GM12878 (cell line): ENCODE measurements around the gene ARMC8. TPM values are rescaled to one million over a fixed set of nuclear protein-coding genes. Genes with fewer than 3 reads are reported as not detected.

ENCODE experiments used
- ATAC-seq: fragments of 200-7000 bp; cut with Tn5 transposase; 3 replicates; pipeline ENCODE4 v1.9.1; 2020; ENCODE audit warnings: mild to moderate bottlenecking, moderate library complexity
- BruUV-seq: library from RNA; stranded (reverse); fragments of 400-500 nt; replicated peaks from 2 replicates; lab custom pipeline; 2021; lab: Mats Ljungman, UMichigan
- CTCF ChIA-PET: fragments of 300-600 bp; sonication (Branson Sonifier 250); formaldehyde crosslinking; extraction: SDS; loops from one replicate; lab custom pipeline; 2021; ENCODE audit warnings: inconsistent platforms; lab: Yijun Ruan, JAX
- POLR2A ChIA-PET: fragments of 350-600 bp; formaldehyde crosslinking; extraction: SDS; loops from one replicate; lab custom pipeline; 2021; ENCODE audit warnings: inconsistent platforms; lab: Charles Lee
- RAD21 ChIA-PET: fragments of 300-600 bp; sonication (Branson Sonifier 250); formaldehyde crosslinking; loops from one replicate; lab custom pipeline; 2023; ENCODE audit warnings: antibody characterized with exemption; ENCODE audit not compliant: unreplicated experiment; lab: Charles Lee
- SMC1A ChIA-PET: fragments of 300-600 bp; sonication (Branson Sonifier 250); formaldehyde crosslinking; loops from one replicate; lab custom pipeline; 2023; ENCODE audit not compliant: unreplicated experiment, uncharacterized antibody; lab: Charles Lee
- DNase-seq: peaks from one replicate; pipeline ENCODE4 v3.0.0-alpha.2; 2011; ENCODE audit warnings: low read depth, low spot score
- FAIRE-seq: peaks from 3 replicates; lab custom pipeline; 2011; peaks lifted over from hg19 to GRCh38; lab: Jason Lieb, UNC
- H2AFZ ChIP-seq: 2 replicates; pipeline ENCODE4 v1.6.0; 2011; ENCODE audit warnings: low read depth, low read length, control low read depth; ENCODE audit not compliant: control insufficient read depth
- H3K27ac ChIP-seq: 2 replicates; pipeline ENCODE4 v1.5.1; 2011; ENCODE audit warnings: control low read depth; ENCODE audit not compliant: control insufficient read depth, insufficient read depth
- H3K27me3 ChIP-seq, 2 experiments: replicated peaks in 1 of 2; 2 replicates each; pipeline versions ENCODE4 v1.6.0 to v1.6.1; 2011; ENCODE audit warnings: low read length in 1 of 2; ENCODE audit not compliant: control insufficient read depth in 2 of 2, insufficient read depth in 2 of 2
- H3K36me3 ChIP-seq, 2 experiments: 2 replicates each; pipeline ENCODE4 v1.5.1; 2011; ENCODE audit warnings: low read length in 1 of 2; ENCODE audit not compliant: control insufficient read depth in 2 of 2, insufficient read depth in 2 of 2
- H3K4me1 ChIP-seq: 2 replicates; pipeline ENCODE4 v1.6.1; 2011; ENCODE audit warnings: mild to moderate bottlenecking, low read length, moderate library complexity, mixed read lengths; ENCODE audit not compliant: control insufficient read depth, insufficient read depth
- H3K4me2 ChIP-seq: 2 replicates; pipeline ENCODE4 v1.6.0; 2011; ENCODE audit warnings: control low read depth; ENCODE audit not compliant: control insufficient read depth, insufficient read depth
- H3K4me3 ChIP-seq: fragments of 200-600 bp; sonication (generic); 2 replicates; pipeline ENCODE4 v1.5.1; 2016
- H3K79me2 ChIP-seq: 2 replicates; pipeline ENCODE4 v1.6.0; 2011; ENCODE audit warnings: low read length; ENCODE audit not compliant: control insufficient read depth, insufficient read depth
- H3K9ac ChIP-seq: 2 replicates; pipeline ENCODE4 v1.8.0; 2011; ENCODE audit warnings: low read length, control low read depth, mixed read lengths; ENCODE audit not compliant: control insufficient read depth, insufficient read depth
- H3K9me3 ChIP-seq: replicated peaks from 3 replicates; pipeline ENCODE4 v1.5.1; 2011; ENCODE audit warnings: mild to moderate bottlenecking, low read length; ENCODE audit not compliant: control insufficient read depth, insufficient read depth
- H4K20me1 ChIP-seq: 2 replicates; pipeline ENCODE4 v1.6.0; 2011; ENCODE audit not compliant: control insufficient read depth, insufficient read depth
- BRCA1 ChIP-seq: IDR thresholded peaks from 2 replicates; pipeline ENCODE4 v1.6.1; 2011; ENCODE audit warnings: low read depth, low read length, improper control_type of control experiment
- CREM ChIP-seq: IDR thresholded peaks from 2 replicates; pipeline ENCODE4 v1.6.1; 2014; ENCODE audit warnings: antibody characterized with exemption, low read depth
- ETV6 ChIP-seq, 2 experiments: fragments of 450-650 bp in 1 of 2; IDR thresholded peaks in 1 of 2; conservative IDR thresholded peaks in 1 of 2; 2 replicates each; pipeline ENCODE4 v1.6.1; 2014; ENCODE audit warnings: antibody characterized with exemption in 1 of 2, borderline replicate concordance in 1 of 2, low read depth in 1 of 2, mild to moderate bottlenecking in 1 of 2, moderate library complexity in 1 of 2
- HSF1 ChIP-seq: fragments of 150-350 bp; IDR thresholded peaks from 2 replicates; pipeline ENCODE4 v1.6.1; 2014; ENCODE audit warnings: mild to moderate bottlenecking, low read depth, low read length
- MYB ChIP-seq: fragments of 150-350 bp; IDR thresholded peaks from 2 replicates; pipeline ENCODE4 v1.6.1; 2014; ENCODE audit warnings: mild to moderate bottlenecking, low read depth, low read length, borderline replicate concordance
- PAX5 ChIP-seq: IDR thresholded peaks from 2 replicates; pipeline ENCODE4 v1.6.1; 2011; ENCODE audit warnings: low read depth, low read length, borderline replicate concordance
- PBX3 ChIP-seq: IDR thresholded peaks from 2 replicates; pipeline ENCODE4 v1.6.1; 2011; ENCODE audit warnings: mild to moderate bottlenecking, low read depth, low read length, moderate library complexity; ENCODE audit not compliant: insufficient replicate concordance
- SP1 ChIP-seq: IDR thresholded peaks from one replicate; pipeline ENCODE4 v1.6.1; 2011; ENCODE audit warnings: low read depth, low read length
- STAT3 ChIP-seq: IDR thresholded peaks from 2 replicates; pipeline ENCODE4 v1.6.1; 2011; ENCODE audit warnings: low read depth, low read length, improper control_type of control experiment
- TCF12 ChIP-seq: IDR thresholded peaks from 2 replicates; pipeline ENCODE4 v1.6.1; 2011; ENCODE audit warnings: low read depth, mild to moderate bottlenecking, low read length
- ZBTB11 ChIP-seq: fragments of 450-650 bp; formaldehyde crosslinking; IDR thresholded peaks from 2 replicates; pipeline ENCODE4 v1.5.0; 2022; ENCODE audit warnings: mild to moderate bottlenecking, missing genetic modification characterization
- ZBTB4 ChIP-seq: fragments of 450-650 bp; formaldehyde crosslinking; IDR thresholded peaks from 2 replicates; pipeline ENCODE4 v1.4.0; 2022; ENCODE audit warnings: mild to moderate bottlenecking, moderate library complexity
- WGBS: methylation state at CpG from one replicate; pipeline ENCODE4 v1.1.6; 2016; ENCODE audit warnings: low lambda C conversion rate; ENCODE audit not compliant: insufficient replicate concordance, insufficient coverage; ENCODE audit errors: missing lambda C conversion rate; 5-methylcytosine and 5-hydroxymethylcytosine counted together
- in situ Hi-C: fragments of 300-500 bp; cut with MboI; formaldehyde crosslinking; loops from 9 replicates; pipeline ENCODE4 v1.14.3; 2018; ENCODE audit warnings: mixed read lengths
- intact Hi-C: fragments of 100-400 bp; cut with micrococcal nuclease; formaldehyde crosslinking; loops from one replicate; pipeline ENCODE4 v1.14.2; 2022; ENCODE audit not compliant: unreplicated experiment
- polyA plus RNA-seq, 11 experiments: library from polyadenylated mRNA; depleted of rRNA in 4 of 11; unstranded in 6 of 11; stranded (reverse) in 5 of 11; fragments of >200 nt; fragmentation: Nextera tagmentation in 4 of 11; fragmentation: Illumina TruSeq in 1 of 11; extraction: Ambion mirVana in 4 of 11; extraction: Trizol in 1 of 11; gene quantifications; 1 replicate in 1 of 11; 2 replicates in 10 of 11; pipeline versions ENCODE4 v1.2.1 to v1.2.3, GENCODE V29; 2011 to 2016; ENCODE audit warnings: inconsistent platforms in 2 of 11, missing spikeins in 2 of 11, low read depth in 1 of 11
- total RNA-seq, 4 experiments: library from RNA; depleted of rRNA in 3 of 4; stranded (reverse); fragments of >200 nt in 3 of 4; fragmentation: Illumina TruSeq in 1 of 4; extraction: Trizol in 1 of 4; gene quantifications; 2 replicates each; pipeline versions ENCODE4 v1.2.1 to v1.2.3, GENCODE V29; 2013 to 2021

The ARMC8 gene
- total and polyA plus RNA-seq, 10 of the 15 experiments (the other 5 are each of a cell fraction or from before 2014, with no cell fraction given): 29.8 to 93.4 (median 45.3) TPM

GRCh38 chr3:138187296-138188012 lies at the start of gene ARMC8 (continued):
- TF ChIP-seq HSF1 (no peak), PAX5 (no peak)

- ChIA-PET RAD21 (no interaction called here), SMC1A (interaction anchor here (0.8 kb wide), 1 partner anchor 529 kb away, joined by 4 read pairs; no protein-coding TSS in a partner anchor), CTCF (no interaction called here), POLR2A (no interaction called here)
- no peaks in the 10 kb centered on the region for H4K20me1 ChIP-seq
- no peak overlapping the region for H2AFZ ChIP-seq
- intact Hi-C loops (no loop called here), in situ Hi-C loops (no loop called here)
- H3K9me3 ChIP-seq: no peaks in the 10 kb centered on the region
- no peaks in the 10 kb centered on the region for H3K79me2 ChIP-seq
- no peak overlapping the region for H3K4me2 ChIP-seq
- 0% methylated on average over 2 of the region's 2 CpGs for WGBS
- ATAC-seq (no peak), FAIRE-seq (no peak), DNase-seq (no peak)
- no peaks in the 10 kb centered on the region for H3K4me1 ChIP-seq
- H3K4me3 ChIP-seq: no peak overlapping the region
- no peak overlapping the region for H3K9ac ChIP-seq
- H3K27ac ChIP-seq: no peak overlapping the region
- H3K27me3 ChIP-seq: no peaks in the 10 kb centered on the region; a peak in 3 of 4 replicates
- no peaks in the 10 kb centered on the region for H3K36me3 ChIP-seq
- BruUV-seq: no TSS peak
- TF ChIP-seq MYB: no peak
- no peak for TF ChIP-seq STAT3
- TF ChIP-seq ETV6 (conservative IDR thresholded peaks at IDR 0.05 in 1 of 2, IDR thresholded peaks at IDR 0.05 in 1 of 2; ENCODE audit: borderline replicate concordance in 1 of 2, low read depth in 1 of 2): no peak
- TF ChIP-seq CREM: no peak
- no peak for TF ChIP-seq TCF12
- TF ChIP-seq ZBTB4 (CRISPR knock-in tag): no peak
- no peak for TF ChIP-seq ZBTB11 (CRISPR knock-in tag)
- no peak for TF ChIP-seq BRCA1
- no peak for TF ChIP-seq PBX3
- TF ChIP-seq SP1: no peak
These were observed 49.2 kb upstream of the ARMC8 start for GRCh38 chr3:138137861-138138260.
